DOHH2 (cell line): Measurements from ENCODE around the gene MOK.

Experiments
- EZH2phosphoT487 ChIP-seq: fragments of 200-600 bp; sonication (generic); IDR thresholded peaks from 2 replicates; pipeline ENCODE4 v1.6.1; 2017; ENCODE audit warnings: borderline replicate concordance, mild to moderate bottlenecking, antibody characterized with exemption, low read length, moderate library complexity, mixed read lengths
- TF ChIP-seq, protein P1 (sequence below): fragments of 200-600 bp; sonication (generic); IDR thresholded peaks from one replicate; pipeline ENCODE4 v1.5.1; 2014; ENCODE audit warnings: antibody characterized with exemption, mild to moderate bottlenecking, low read depth, low read length; ENCODE audit not compliant: poor library complexity, severe bottlenecking

DNA sequence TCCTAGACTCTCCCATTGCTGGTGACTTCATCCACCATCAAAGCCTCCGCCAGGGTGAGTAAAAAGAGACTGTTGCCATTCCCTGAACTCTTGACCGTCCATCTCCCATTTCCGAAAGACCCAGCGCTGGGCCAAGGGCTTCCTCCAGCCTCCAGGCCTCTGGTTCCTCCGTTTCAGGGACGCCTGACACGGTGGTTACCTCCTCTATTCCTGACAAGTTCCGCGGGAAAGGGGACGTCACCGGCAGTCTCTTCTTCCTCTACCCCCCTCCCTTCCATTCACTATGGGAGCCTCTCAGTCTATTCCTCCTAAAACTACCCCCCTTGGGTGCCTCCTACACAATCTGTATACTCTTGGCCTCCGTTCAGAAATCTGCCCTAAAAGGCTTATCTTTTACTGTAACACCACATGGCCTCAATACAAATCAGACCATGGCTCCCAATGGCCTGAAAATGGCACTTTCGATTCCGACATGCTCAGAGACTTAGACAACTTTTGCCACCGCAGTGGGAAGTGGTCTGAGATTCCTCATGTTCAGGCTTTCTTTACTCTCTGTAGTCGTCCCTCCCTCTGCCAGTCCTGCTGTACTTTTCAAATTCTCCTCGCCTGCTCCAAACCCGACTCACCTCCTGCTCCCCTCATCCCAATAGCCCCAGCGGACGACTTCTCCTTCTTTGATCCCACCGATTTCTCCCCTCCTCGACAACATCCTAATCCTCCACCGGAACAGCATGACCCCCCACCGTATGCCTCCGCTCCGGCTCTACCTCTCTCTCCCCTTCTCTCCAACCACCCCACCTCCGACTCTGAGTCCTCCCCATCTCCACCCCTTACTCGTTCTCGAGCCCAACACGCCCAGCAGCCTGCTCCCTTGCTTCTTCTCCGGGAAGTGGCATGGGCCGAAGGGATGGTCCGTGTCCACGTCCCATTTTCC, 70.4 kb downstream of the MOK start:
- TF ChIP-seq, protein P1, sequence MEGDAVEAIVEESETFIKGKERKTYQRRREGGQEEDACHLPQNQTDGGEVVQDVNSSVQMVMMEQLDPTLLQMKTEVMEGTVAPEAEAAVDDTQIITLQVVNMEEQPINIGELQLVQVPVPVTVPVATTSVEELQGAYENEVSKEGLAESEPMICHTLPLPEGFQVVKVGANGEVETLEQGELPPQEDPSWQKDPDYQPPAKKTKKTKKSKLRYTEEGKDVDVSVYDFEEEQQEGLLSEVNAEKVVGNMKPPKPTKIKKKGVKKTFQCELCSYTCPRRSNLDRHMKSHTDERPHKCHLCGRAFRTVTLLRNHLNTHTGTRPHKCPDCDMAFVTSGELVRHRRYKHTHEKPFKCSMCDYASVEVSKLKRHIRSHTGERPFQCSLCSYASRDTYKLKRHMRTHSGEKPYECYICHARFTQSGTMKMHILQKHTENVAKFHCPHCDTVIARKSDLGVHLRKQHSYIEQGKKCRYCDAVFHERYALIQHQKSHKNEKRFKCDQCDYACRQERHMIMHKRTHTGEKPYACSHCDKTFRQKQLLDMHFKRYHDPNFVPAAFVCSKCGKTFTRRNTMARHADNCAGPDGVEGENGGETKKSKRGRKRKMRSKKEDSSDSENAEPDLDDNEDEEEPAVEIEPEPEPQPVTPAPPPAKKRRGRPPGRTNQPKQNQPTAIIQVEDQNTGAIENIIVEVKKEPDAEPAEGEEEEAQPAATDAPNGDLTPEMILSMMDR: no peak
- TF ChIP-seq EZH2phosphoT487: no peak
